Duodenal mucosa (tissue), 2 donors: ENCODE measurements around the gene WDR5.
A peak's percentile ranks its signal among the peaks of the same experiment; 100 is the strongest.

ENCODE experiments used
- H3K27ac ChIP-seq: one replicate; pipeline ENCODE4 v1.7.0; 2013; ENCODE audit warnings: low read depth, low read length
- H3K27me3 ChIP-seq, 2 donors: one replicate each; pipeline ENCODE4 v1.7.0; 2013; ENCODE audit warnings: low read length in 2 of 2, control low read depth in 1 of 2; ENCODE audit not compliant: insufficient read depth in 2 of 2, control insufficient read depth in 1 of 2
- H3K36me3 ChIP-seq, 2 donors: one replicate each; pipeline ENCODE4 v1.7.0; 2013; ENCODE audit warnings: low read length in 2 of 2, control low read depth in 1 of 2; ENCODE audit not compliant: insufficient read depth in 2 of 2, control insufficient read depth in 1 of 2
- H3K4me1 ChIP-seq, 2 donors: one replicate each; pipeline ENCODE4 v1.7.0; 2013; ENCODE audit warnings: low read length in 2 of 2, control low read depth in 1 of 2; ENCODE audit not compliant: insufficient read depth in 2 of 2, control insufficient read depth in 1 of 2
- H3K4me3 ChIP-seq, 2 donors: one replicate each; pipeline ENCODE4 v1.7.0; 2013; ENCODE audit warnings: low read length in 2 of 2, low read depth in 1 of 2
- H3K9ac ChIP-seq, 2 donors: one replicate each; pipeline ENCODE4 v1.7.0; 2013; ENCODE audit warnings: low read length in 2 of 2, low read depth in 1 of 2
- H3K9me3 ChIP-seq, 2 donors: one replicate each; pipeline ENCODE4 v1.7.0; 2013; ENCODE audit warnings: low read length in 2 of 2, control low read depth in 1 of 2; ENCODE audit not compliant: control insufficient read depth in 1 of 2

WDR5 gene

DNA sequence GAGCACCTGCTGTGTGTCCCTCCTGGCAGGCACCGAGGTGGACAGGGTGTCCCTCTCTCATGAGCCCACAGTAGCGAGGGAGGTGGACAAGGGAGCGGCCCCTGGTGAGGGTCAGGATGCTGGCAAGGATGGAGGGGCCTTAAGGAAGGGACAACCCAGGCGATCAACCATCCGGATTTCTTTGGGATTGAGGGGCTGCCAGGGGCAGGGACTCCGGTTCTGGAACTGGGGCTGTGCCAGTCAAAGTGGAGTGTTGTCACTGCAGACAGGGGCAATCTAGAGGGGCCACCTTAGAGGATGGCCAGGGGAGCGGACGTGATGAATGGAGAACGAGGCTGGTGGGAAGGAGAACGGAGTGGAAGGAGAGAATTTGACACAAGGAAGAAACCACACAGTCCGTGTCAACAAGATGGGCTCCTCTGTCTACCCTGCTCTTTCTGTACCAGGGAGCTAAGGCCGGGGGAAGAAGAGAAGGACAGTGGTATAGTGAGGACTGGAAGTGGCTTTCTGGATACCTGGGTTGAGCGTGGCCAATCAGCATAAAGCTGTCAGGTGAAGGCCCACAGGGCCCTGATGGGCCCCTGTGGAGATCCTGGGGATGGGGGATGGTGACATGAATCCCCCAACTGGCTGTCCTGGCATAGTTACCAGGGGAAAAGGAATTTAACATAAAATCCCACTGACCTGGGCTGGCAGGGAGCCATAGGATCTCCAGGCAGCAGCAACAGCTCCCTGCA lies 4.2 kb upstream of the WDR5 start:
- Histone ChIP-seq H3K4me3 (no peak overlapping the region), H3K27me3 (no peaks in the 10 kb centered on the region), H3K27ac (no peak overlapping the region), H3K9ac (no peak overlapping the region), H3K9me3 (no peaks in the 10 kb centered on the region), H3K4me1 (peaks cover 9 to 12% of the 10 kb centered on the region in 2 donors), H3K36me3 (no peaks in the 10 kb centered on the region)

DNA sequence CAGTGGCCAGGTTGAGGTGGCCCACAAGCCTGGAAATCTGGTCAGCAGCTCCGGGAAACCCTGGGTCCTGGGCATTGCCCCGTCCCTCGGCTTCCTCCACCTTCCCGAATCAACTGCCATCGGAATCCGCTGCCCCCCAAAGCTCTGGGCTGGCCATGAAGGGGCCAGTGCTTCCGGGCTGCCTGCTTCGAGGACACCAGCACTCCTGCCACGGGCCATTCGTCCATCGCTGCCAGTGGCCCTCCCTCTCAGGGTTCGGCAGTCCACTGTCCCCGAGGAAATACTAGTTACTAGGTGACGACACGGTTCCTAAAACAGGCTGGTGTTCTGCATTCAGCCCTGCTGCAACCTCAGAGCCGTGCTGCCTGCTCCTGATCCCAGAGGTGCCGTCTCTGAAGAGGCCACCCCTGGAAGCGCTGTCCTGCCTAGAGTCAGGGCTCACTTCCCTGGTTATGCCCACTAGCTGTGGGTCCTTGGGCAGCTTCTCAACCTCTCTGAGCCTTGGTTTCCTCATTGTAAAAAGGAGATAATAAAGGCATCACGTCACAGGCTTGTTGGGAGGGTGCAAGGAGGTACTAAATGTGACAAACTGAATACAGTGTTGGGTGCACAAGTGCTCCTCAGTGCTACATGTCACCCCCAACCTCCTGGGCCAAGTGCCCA lies 3.5 kb upstream of the WDR5 start:
- no peaks in the 10 kb centered on the region for H3K36me3 ChIP-seq
- no peak overlapping the region for H3K27ac ChIP-seq
- no peaks in the 10 kb centered on the region for H3K27me3 ChIP-seq
- H3K4me3 ChIP-seq: no peak overlapping the region
- H3K4me1 ChIP-seq: peaks cover 16 to 19% of the 10 kb centered on the region in 2 donors
- no peak overlapping the region for H3K9ac ChIP-seq
- no peaks in the 10 kb centered on the region for H3K9me3 ChIP-seq

DNA sequence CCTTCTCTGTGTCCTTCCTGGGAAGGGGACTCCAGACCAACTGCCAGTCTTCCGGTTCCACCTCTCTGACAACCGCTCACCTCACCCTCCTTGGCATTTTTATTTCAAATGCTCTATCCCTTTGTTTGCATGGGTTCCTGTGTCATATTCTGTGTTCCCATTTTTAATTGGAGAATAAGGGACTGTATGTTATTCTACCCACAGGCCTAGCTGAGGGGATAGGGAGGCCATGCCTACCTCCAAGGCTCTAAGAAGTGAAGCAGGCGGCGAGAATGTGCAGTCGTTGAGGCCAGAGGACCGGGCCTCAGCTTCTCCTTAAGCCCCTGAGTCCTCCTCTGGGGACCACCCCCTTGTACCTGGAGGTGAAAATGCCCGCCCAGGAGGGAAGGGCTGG lies 936 bp upstream of the WDR5 start:
- no peaks in the 10 kb centered on the region for H3K9me3 ChIP-seq
- H3K4me1 ChIP-seq: peaks cover 35 to 39% of the 10 kb centered on the region in 2 donors
- H3K27me3 ChIP-seq: no peaks in the 10 kb centered on the region

DNA sequence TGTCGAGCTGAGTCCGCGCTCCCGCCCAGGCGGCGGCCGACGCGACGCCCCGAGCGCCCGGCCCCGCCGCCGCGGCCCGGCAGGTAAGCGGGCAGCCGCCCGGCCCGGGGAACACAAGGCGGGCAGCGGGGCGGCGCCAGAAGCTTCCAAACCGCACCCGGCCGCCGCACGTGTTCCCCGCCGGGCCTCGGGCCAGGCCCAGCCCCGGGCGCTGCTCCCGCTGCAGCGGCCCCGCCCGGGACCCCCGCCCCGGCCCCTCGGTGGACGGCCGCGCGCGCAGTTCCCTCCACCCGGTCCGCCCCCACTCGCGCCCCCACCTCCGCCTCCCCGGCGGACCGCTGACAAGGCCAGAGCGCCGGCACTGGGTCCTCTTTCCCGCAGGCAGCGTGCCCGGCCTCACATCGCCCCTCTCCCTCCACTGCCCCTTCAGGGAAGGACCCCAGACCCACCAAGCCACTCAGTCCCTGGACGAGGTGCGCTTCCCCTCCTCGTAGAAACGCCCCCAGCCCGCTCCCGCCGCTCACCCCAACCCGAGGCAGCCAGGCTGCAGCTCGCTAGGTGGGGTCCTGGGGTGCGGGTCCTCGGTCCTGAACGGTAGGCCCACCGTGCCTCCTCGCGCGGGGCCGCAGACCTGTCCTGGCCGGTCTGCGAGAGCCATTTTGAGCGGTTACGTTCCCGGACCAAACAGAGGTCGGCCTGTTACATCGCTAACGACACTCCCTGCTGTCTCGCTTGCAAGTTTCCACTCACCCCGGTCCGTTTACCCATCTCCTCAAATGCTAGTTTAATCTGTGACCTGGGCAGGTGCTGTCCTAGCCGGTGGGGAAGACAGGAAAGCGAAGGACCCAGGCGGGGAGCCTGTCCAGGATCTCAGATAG lies 475 bp downstream of the WDR5 start:
- peaks cover 3 to 17% of the 10 kb centered on the region in 2 donors for H3K36me3 ChIP-seq
- peak overlapping the region; percentile 83 to 87 for H3K9ac ChIP-seq
- no peaks in the 10 kb centered on the region for H3K27me3 ChIP-seq
- peak overlapping the region; percentile 84 to 94 for H3K4me3 ChIP-seq
- H3K27ac ChIP-seq: peak overlapping the region; percentile 48
- no peaks in the 10 kb centered on the region for H3K9me3 ChIP-seq
- peaks cover 35 to 39% of the 10 kb centered on the region in 2 donors for H3K4me1 ChIP-seq

More for the DNA sequence above, 936 bp upstream of the WDR5 start:
- Histone ChIP-seq H3K4me3 (peak overlapping the region; percentile 92), H3K27ac (peak overlapping the region; percentile 61), H3K9ac (peak overlapping the region; percentile 69 to 81), H3K36me3 (peaks cover under 1 to 4% of the 10 kb centered on the region in 2 donors)

DNA sequence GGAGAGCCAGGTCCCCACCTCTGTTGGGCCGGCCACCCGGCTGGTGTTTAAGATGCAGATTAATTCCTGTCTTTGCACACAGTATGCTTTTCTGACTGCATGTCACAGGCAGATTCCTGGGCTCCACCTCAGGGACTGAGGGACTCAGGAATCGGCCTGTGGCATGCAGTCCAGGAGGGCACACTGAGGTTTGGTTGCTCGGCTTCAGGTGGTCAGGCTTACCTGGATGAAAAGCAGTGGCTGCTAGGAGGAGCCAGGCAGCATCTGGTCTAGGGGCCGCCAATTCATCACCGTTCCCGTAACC lies 1.1 kb downstream of the WDR5 start:
- peaks cover 35 to 39% of the 10 kb centered on the region in 2 donors for H3K4me1 ChIP-seq

DNA sequence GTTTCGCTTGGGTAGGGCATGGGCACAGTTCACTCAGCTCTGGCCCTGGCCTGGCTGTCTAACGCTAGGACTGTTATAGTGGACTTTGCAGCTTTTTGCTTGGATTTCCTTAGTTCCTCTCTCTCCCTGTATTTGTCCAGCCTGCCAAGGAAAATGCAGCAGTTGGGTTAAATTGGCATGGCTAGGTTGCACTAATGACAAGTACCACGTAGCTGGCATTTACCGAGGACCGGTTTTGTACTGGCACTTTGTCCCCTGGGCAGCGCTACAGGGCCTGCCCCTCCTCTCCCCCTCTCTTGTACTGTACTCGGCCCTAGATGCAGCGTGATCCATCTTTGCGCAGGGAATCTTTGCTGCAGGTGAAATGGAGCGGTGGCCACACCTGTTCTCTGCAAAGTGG lies 2.4 kb downstream of the WDR5 start:
- Histone ChIP-seq H3K4me3 (peak overlapping the region; percentile 1 to 24), H3K36me3 (peaks cover 12 to 32% of the 10 kb centered on the region in 2 donors), H3K27me3 (no peaks in the 10 kb centered on the region), H3K27ac (no peak overlapping the region), H3K9me3 (no peaks in the 10 kb centered on the region), H3K9ac (peak overlapping the region in 1 of 2 donors; percentile 13), H3K4me1 (peaks cover 35 to 39% of the 10 kb centered on the region in 2 donors)

More for the DNA sequence above, 1.1 kb downstream of the WDR5 start:
- no peaks in the 10 kb centered on the region for H3K27me3 ChIP-seq
- no peaks in the 10 kb centered on the region for H3K9me3 ChIP-seq
- H3K9ac ChIP-seq: peak overlapping the region; percentile 83 to 87
- H3K27ac ChIP-seq: no peak overlapping the region
- peak overlapping the region; percentile 84 to 94 for H3K4me3 ChIP-seq
- peaks cover 7 to 23% of the 10 kb centered on the region in 2 donors for H3K36me3 ChIP-seq

DNA sequence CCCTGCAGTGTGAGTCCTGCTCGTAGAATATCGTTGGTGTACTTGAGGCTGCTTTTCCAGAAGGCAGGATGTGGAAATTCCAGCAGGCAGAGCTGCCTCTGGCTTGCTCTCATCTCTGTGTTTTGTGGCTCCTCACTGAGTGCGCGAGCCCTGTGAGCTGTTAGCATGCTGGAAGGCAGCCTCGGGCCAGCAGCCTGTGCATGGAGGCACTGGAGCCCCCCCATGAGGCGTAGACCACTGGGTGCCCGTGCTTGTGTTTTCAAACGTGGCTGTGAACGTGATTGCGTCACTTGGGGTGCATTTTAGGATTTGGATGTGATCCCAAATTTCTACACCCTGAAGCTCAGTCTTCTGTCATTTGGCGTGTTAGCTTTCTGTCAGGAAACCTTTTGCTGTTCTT lies 3.2 kb downstream of the WDR5 start:
- H3K27ac ChIP-seq: no peak overlapping the region
- no peaks in the 10 kb centered on the region for H3K27me3 ChIP-seq
- peaks cover 16 to 38% of the 10 kb centered on the region in 2 donors for H3K36me3 ChIP-seq
- no peak overlapping the region for H3K4me3 ChIP-seq
- H3K4me1 ChIP-seq: peaks cover 35 to 38% of the 10 kb centered on the region in 2 donors
- H3K9me3 ChIP-seq: no peaks in the 10 kb centered on the region
- H3K9ac ChIP-seq: no peak overlapping the region

DNA sequence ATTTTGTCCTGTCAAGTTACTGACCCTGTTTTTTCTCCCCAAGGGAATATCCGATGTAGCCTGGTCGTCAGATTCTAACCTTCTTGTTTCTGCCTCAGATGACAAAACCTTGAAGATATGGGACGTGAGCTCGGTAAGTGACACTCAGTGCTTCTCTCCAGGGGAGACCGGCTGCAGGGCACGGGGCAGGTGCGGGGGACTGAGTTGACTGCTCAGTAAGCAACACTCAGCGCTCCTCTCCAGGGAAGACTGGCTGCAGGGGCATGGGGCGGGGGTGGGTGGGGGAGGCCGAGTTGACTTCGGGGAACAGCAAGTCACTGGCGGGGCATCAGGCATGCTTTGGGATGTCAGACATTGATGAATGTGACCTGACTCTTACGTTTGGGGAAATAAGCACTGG lies 6.0 kb downstream of the WDR5 start:
- H3K4me1 ChIP-seq: peaks cover 24% of the 10 kb centered on the region in 2 donors
- no peak overlapping the region for H3K9ac ChIP-seq
- no peak overlapping the region for H3K4me3 ChIP-seq
- no peaks in the 10 kb centered on the region for H3K9me3 ChIP-seq
- H3K27ac ChIP-seq: no peak overlapping the region
- H3K36me3 ChIP-seq: peaks cover 26 to 59% of the 10 kb centered on the region in 2 donors
- H3K27me3 ChIP-seq: no peaks in the 10 kb centered on the region

DNA sequence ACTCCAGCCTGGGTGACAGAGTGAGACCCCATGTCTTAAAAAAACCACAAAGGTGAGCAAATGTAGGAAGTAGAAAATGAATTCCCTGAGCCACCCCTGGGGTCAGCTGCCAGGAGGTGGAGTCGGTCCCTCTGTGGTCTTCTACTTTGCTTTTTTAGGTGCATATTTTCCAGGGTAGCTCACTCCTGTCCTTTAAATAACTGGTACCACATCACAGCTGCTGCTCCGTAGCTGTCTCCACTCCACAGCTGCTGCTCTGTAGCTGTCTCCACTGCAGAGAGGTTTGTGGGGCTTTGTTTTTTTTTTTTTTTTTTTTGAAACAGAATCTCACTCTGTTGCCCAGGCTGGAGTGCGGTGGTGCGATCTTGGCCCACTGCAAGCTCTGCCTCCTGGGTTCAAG lies 8.9 kb downstream of the WDR5 start:
- Histone ChIP-seq H3K9me3 (no peaks in the 10 kb centered on the region), H3K36me3 (peaks cover 41 to 84% of the 10 kb centered on the region in 2 donors), H3K4me3 (no peak overlapping the region), H3K9ac (no peak overlapping the region), H3K4me1 (peaks cover 0 to 2% of the 10 kb centered on the region in 2 donors), H3K27ac (no peak overlapping the region), H3K27me3 (no peaks in the 10 kb centered on the region)

DNA sequence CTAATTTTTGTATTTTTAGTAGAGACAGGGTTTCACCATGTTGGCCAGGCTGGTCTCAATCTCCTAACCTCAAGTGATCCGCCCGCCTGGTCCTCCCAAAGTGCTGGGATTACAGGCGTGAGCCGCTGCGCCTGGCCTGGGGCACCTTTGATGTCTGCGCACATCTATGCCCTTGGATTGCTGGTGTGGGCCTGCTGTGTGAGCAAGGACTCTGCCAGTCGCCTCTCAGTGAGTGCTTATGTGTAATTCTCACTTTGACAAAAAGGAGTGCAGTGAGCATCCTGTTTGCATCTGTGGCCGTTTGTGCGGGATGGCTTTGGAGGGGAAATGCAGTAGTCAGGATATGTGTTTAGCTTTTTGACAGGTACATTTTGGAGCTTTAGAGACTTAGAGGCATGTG lies 9.4 kb downstream of the WDR5 start:
- H3K9ac ChIP-seq: no peak overlapping the region
- no peaks in the 10 kb centered on the region for H3K27me3 ChIP-seq
- no peaks in the 10 kb centered on the region for H3K9me3 ChIP-seq
- H3K4me1 ChIP-seq: peaks cover 0 to 4% of the 10 kb centered on the region in 2 donors
- no peak overlapping the region for H3K4me3 ChIP-seq
- no peak overlapping the region for H3K27ac ChIP-seq
- peaks cover 38 to 82% of the 10 kb centered on the region in 2 donors for H3K36me3 ChIP-seq
